Right lobe of liver (tissue), 6 donors: ENCODE results near the gene MAPK8IP3. TPM values are rescaled to one million over a fixed set of nuclear protein-coding genes. Genes with fewer than 3 reads are reported as not detected.

Experiments used
- ATAC-seq, 4 donors: fragments of 200-7000 bp; cut with Tn5 transposase; one replicate each; pipeline ENCODE4 v1.9.1; 2020; ENCODE audit warnings: mild to moderate bottlenecking in 4 of 4, moderate library complexity in 4 of 4
- DNase-seq, 3 donors: peaks; one replicate each; pipeline ENCODE4 v3.0.0-alpha.2; 2020
- H3K27ac ChIP-seq, 3 donors: fragments of 200-600 bp; one replicate each; pipeline ENCODE4 v1.8.0; 2022
- H3K27me3 ChIP-seq, 2 donors: fragments of 200-600 bp; one replicate each; pipeline ENCODE4 v1.8.0; 2022
- H3K36me3 ChIP-seq, 4 donors: fragments of 200-600 bp; sonication (generic) in 1 of 4; one replicate each; pipeline versions ENCODE4 v1.5.1 to v1.8.0; 2017 to 2022; ENCODE audit warnings: control low read depth in 1 of 4
- H3K4me1 ChIP-seq, 4 donors: fragments of 200-600 bp; sonication (generic) in 1 of 4; one replicate each; pipeline versions ENCODE4 v1.5.1 to v1.8.0; 2017 to 2022; ENCODE audit warnings: control low read depth in 1 of 4
- H3K4me3 ChIP-seq, 3 donors: fragments of 200-600 bp; one replicate each; pipeline ENCODE4 v1.8.0; 2022
- H3K9me3 ChIP-seq, 4 donors: fragments of 200-600 bp; sonication (generic) in 1 of 4; one replicate each; pipeline versions ENCODE4 v1.5.1 to v1.8.0; 2017 to 2022; ENCODE audit warnings: control low read depth in 1 of 4
- CTCF ChIP-seq, 4 donors: fragments of 200-600 bp in 3 of 4; fragments of 450-650 bp in 1 of 4; IDR thresholded peaks; one replicate each; pipeline versions ENCODE4 v1.5.1 to v1.8.0; 2016 to 2022; ENCODE audit warnings: antibody characterized with exemption in 4 of 4, mild to moderate bottlenecking in 2 of 4
- POLR2A ChIP-seq: fragments of 450-650 bp; IDR thresholded peaks from one replicate; pipeline ENCODE4 v1.6.1; 2017; ENCODE audit warnings: antibody characterized with exemption, mild to moderate bottlenecking
- WGBS: methylation state at CpG from one replicate; pipeline ENCODE4 v1.1.6; 2018; ENCODE audit warnings: low coverage, low lambda C conversion rate; ENCODE audit not compliant: insufficient coverage; ENCODE audit errors: missing lambda C conversion rate; 5-methylcytosine and 5-hydroxymethylcytosine counted together
- intact Hi-C, 2 donors: fragments of 100-400 bp; cut with DNase I; formaldehyde crosslinking; loops; one replicate each; pipeline versions ENCODE4 v1.11.2 to v1.14.1; 2022
- total RNA-seq, 6 experiments: library from RNA; depleted of rRNA in 2 of 6; stranded (reverse); fragments of >200 nt in 2 of 6; fragmentation: NEBNext Ultra II Directional in 3 of 6; extraction: Animal tissue kit (Norgen Biotek cat#: 25700) in 3 of 6; gene quantifications; one replicate each; pipeline versions ENCODE4 v1.1.0 to v1.2.4, GENCODE V29; 2016 to 2023
- donor health status: DM: no; HTN: yes; CAD: no.
- donor health status: DM: no; HTN: no; CAD: no.
- donor health status: DM: no; HTN: no; CAD: no.
- donor health status: DM: no; HTN: yes; CAD: no.
- donor health status: DM: no; HTN: yes; CAD: no.

MAPK8IP3 gene
- total RNA-seq, 6 experiments from 2014 or later: 8.7 to 37.3 (median 23.0) TPM

DNA sequence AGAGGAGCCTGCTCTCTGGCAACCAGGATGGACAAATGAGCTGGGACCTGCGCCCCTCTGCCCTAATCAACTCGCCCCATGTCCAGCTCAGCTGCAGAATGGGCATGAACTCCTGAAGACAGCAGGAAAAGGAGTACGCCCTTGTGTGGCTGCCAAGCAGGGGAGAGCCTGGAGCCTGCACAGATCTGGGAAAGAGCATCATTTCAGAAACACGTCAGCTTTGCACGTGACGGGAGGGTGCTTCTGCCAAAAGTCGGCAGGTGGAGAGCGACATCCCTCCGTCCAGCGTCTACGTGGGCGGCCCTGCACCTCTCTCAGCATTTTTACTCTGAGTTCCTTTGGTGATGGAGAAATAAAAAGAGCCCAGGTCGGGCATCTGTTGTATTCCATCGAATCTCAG lies 46.9 kb downstream of the MAPK8IP3 start:
- H3K36me3 ChIP-seq: peaks cover 0 to 34% (median 12%) of the 10 kb centered on the region in 4 donors
- 95% methylated on average over 6 of the region's 14 CpGs for WGBS

GRCh38 chr16:1754204-1754603 lies 48.2 kb downstream of the MAPK8IP3 start:
- Histone ChIP-seq H3K4me3 (no peak overlapping the region), H3K27ac (no peak overlapping the region), H3K36me3 (peaks cover 0 to 21% (median 5%) of the 10 kb centered on the region in 4 donors), H3K4me1 (no peaks in the 10 kb centered on the region), H3K27me3 (no peaks in the 10 kb centered on the region), H3K9me3 (no peaks in the 10 kb centered on the region)
- intact Hi-C loops: no loop called here
- ATAC-seq (no peak), DNase-seq (no peak)
- 92% methylated on average over 6 of the region's 12 CpGs for WGBS
- TF ChIP-seq POLR2A: no peak
- no peak for TF ChIP-seq CTCF (IDR thresholded peaks at IDR 0.05)

More for the DNA sequence above, 46.9 kb downstream of the MAPK8IP3 start:
- Histone ChIP-seq H3K27me3 (no peaks in the 10 kb centered on the region), H3K4me1 (no peaks in the 10 kb centered on the region), H3K9me3 (no peaks in the 10 kb centered on the region), H3K4me3 (no peak overlapping the region), H3K27ac (no peak overlapping the region)
- ATAC-seq (no peak), DNase-seq (no peak)
- intact Hi-C loops: no loop called here
- TF ChIP-seq CTCF (IDR thresholded peaks at IDR 0.05): no peak
- no peak for TF ChIP-seq POLR2A

DNA sequence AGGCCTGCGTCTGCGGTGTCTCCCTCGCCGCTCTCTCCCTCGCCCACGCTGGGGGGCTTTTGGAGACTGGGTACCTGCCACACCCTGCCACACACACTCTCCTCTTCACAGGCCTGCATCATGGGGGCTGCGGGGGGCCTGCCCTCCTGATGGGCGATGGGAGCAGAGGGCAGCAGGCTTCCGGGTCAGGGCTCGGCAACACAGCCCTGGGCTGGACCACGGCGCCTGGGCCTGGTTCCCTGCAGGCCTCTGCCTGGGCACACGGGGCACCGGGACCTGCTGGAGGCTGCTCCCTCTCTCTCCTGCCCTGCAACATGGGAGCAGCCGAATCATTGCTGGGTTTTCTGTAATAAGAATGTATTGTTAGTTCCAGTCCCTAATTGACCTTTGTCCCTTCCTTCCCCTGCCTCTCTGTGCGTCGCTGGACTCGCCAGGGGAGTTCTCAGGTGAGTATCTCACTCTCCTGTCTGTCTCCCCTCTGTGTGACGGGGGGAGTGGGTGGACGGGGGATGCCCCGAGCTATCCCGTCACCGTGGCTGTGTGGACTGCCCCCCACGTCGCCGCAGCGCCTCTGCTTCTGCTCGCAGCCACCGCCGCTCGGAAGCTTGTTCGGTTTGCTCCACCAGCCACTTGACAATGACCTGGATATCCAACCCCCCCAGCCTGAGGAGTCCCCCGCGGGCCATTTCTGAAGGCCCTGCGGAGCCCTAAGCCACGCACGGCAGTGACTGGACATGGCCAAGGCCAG lies 51.9 kb downstream of the MAPK8IP3 start:
- Histone ChIP-seq H3K27ac (no peak overlapping the region), H3K27me3 (no peaks in the 10 kb centered on the region), H3K4me1 (no peaks in the 10 kb centered on the region), H3K36me3 (peaks cover 0 to 19% (median 4%) of the 10 kb centered on the region in 4 donors), H3K4me3 (no peak overlapping the region), H3K9me3 (no peaks in the 10 kb centered on the region)
- DNase-seq: no peak
- intact Hi-C loops: no loop called here
- no peak for ATAC-seq
- WGBS: 92% methylated on average over 17 of the region's 37 CpGs
- TF ChIP-seq CTCF (IDR thresholded peaks at IDR 0.05): no peak
- TF ChIP-seq POLR2A: no peak

- Histone ChIP-seq H3K27me3 (no peaks in the 10 kb centered on the region), H3K4me1 (no peaks in the 10 kb centered on the region), H3K9me3 (no peaks in the 10 kb centered on the region), H3K36me3 (peaks cover 0 to 24% (median 4%) of the 10 kb centered on the region in 4 donors), H3K4me3 (no peak overlapping the region), H3K27ac (no peak overlapping the region)
- DNase-seq (no peak), ATAC-seq (no peak)
- 60% methylated on average over 1 of the region's 18 CpGs for WGBS
- no peak for TF ChIP-seq POLR2A
- TF ChIP-seq CTCF (IDR thresholded peaks at IDR 0.05): no peak
- intact Hi-C loops: no loop called here
Observed at GRCh38 chr16:1758923-1759322, 52.9 kb downstream of the MAPK8IP3 start.
